Measurements from ENCODE around the gene CFAP77. TPM values are rescaled to one million over a fixed set of nuclear protein-coding genes. Genes with fewer than 3 reads are reported as not detected.

The CFAP77 gene
- total RNA-seq, 1 donor from 2014 or later = not detected

GRCh38 chr9:132384376-132384775 is 25.6 kb upstream of the CFAP77 start:
- intact Hi-C loops (cut with micrococcal nuclease) = no loop called here
- Mint-ChIP-seq H3K36me3 (ENCODE audit: low read depth) (peaks cover 78% of the 10 kb centered on the region), H3K27me3 (ENCODE audit: low read depth) (no peaks in the 10 kb centered on the region), H3K4me3 (ENCODE audit: low read depth) (no peak overlapping the region), H3K27ac (peak overlapping the region; percentile 35), H3K4me1 (ENCODE audit: low read depth) (peaks cover 24% of the 10 kb centered on the region), H3K9me3 (no peaks in the 10 kb centered on the region)
- DNase-seq (ENCODE audit: low spot score) = no peak

- no peaks in the 10 kb centered on the region for H3K27me3 Mint-ChIP-seq (ENCODE audit: low read depth)
- no peaks in the 10 kb centered on the region for H3K9me3 Mint-ChIP-seq
- DNase-seq (ENCODE audit: low spot score) = no peak
- H3K36me3 Mint-ChIP-seq (ENCODE audit: low read depth) = peaks cover 91% of the 10 kb centered on the region
- intact Hi-C loops (cut with micrococcal nuclease) = no loop called here
- peaks cover 17% of the 10 kb centered on the region for H3K4me1 Mint-ChIP-seq (ENCODE audit: low read depth)
- no peak overlapping the region for H3K27ac Mint-ChIP-seq
- H3K4me3 Mint-ChIP-seq (ENCODE audit: low read depth) = no peak overlapping the region
These were observed 22.9 kb upstream of the CFAP77 start for GRCh38 chr9:132387133-132387532.

- DNase-seq (ENCODE audit: low spot score) = no peak
- intact Hi-C loops (cut with micrococcal nuclease) = no loop called here
- Mint-ChIP-seq H3K27ac (no peak overlapping the region), H3K9me3 (no peaks in the 10 kb centered on the region), H3K4me1 (ENCODE audit: low read depth) (no peaks in the 10 kb centered on the region), H3K4me3 (ENCODE audit: low read depth) (no peak overlapping the region), H3K36me3 (ENCODE audit: low read depth) (peaks cover 82% of the 10 kb centered on the region), H3K27me3 (ENCODE audit: low read depth) (no peaks in the 10 kb centered on the region)
These were observed 19.0 kb upstream of the CFAP77 start for GRCh38 chr9:132390966-132391365.

- intact Hi-C loops (cut with micrococcal nuclease) = no loop called here
- H3K4me3 Mint-ChIP-seq (ENCODE audit: low read depth) = no peak overlapping the region
- no peaks in the 10 kb centered on the region for H3K9me3 Mint-ChIP-seq
- H3K27me3 Mint-ChIP-seq (ENCODE audit: low read depth) = no peaks in the 10 kb centered on the region
- H3K36me3 Mint-ChIP-seq (ENCODE audit: low read depth) = peaks cover 82% of the 10 kb centered on the region
- H3K4me1 Mint-ChIP-seq (ENCODE audit: low read depth) = no peaks in the 10 kb centered on the region
- no peak for DNase-seq (ENCODE audit: low spot score)
- no peak overlapping the region for H3K27ac Mint-ChIP-seq
These were observed 18.6 kb upstream of the CFAP77 start for GRCh38 chr9:132391449-132391848.

- H3K27me3 Mint-ChIP-seq (ENCODE audit: low read depth) = no peaks in the 10 kb centered on the region
- DNase-seq (ENCODE audit: low spot score) = no peak
- H3K4me1 Mint-ChIP-seq (ENCODE audit: low read depth) = no peaks in the 10 kb centered on the region
- peaks cover 73% of the 10 kb centered on the region for H3K36me3 Mint-ChIP-seq (ENCODE audit: low read depth)
- intact Hi-C loops (cut with micrococcal nuclease) = no loop called here
- no peak overlapping the region for H3K4me3 Mint-ChIP-seq (ENCODE audit: low read depth)
- H3K27ac Mint-ChIP-seq = no peak overlapping the region
- no peaks in the 10 kb centered on the region for H3K9me3 Mint-ChIP-seq
These were observed 14.5 kb upstream of the CFAP77 start for GRCh38 chr9:132395560-132395959.

- H3K9me3 Mint-ChIP-seq = no peaks in the 10 kb centered on the region
- intact Hi-C loops (cut with micrococcal nuclease) = no loop called here
- H3K27me3 Mint-ChIP-seq (ENCODE audit: low read depth) = peaks cover under 1% of the 10 kb centered on the region
- H3K4me3 Mint-ChIP-seq (ENCODE audit: low read depth) = no peak overlapping the region
- H3K27ac Mint-ChIP-seq = peak overlapping the region; percentile 21
- peaks cover 25% of the 10 kb centered on the region for H3K4me1 Mint-ChIP-seq (ENCODE audit: low read depth)
- H3K36me3 Mint-ChIP-seq (ENCODE audit: low read depth) = peaks cover 71% of the 10 kb centered on the region
- no peak for DNase-seq (ENCODE audit: low spot score)
These were observed 8.2 kb upstream of the CFAP77 start for GRCh38 chr9:132401824-132402223.

GRCh38 chr9:132404228-132404881 is 5.7 kb upstream of the CFAP77 start:
- DNase-seq (ENCODE audit: low spot score) = peak; percentile 46
- peaks cover 53% of the 10 kb centered on the region for H3K36me3 Mint-ChIP-seq (ENCODE audit: low read depth)
- H3K27me3 Mint-ChIP-seq (ENCODE audit: low read depth) = peaks cover 6% of the 10 kb centered on the region
- H3K27ac Mint-ChIP-seq = peak overlapping the region; percentile 93
- intact Hi-C loops (cut with micrococcal nuclease) = loop anchor here (2.0 kb wide), 1 partner anchor 54 kb away; no protein-coding TSS in a partner anchor
- no peaks in the 10 kb centered on the region for H3K9me3 Mint-ChIP-seq
- H3K4me3 Mint-ChIP-seq (ENCODE audit: low read depth) = peak overlapping the region; percentile 80
- peaks cover 28% of the 10 kb centered on the region for H3K4me1 Mint-ChIP-seq (ENCODE audit: low read depth)

GRCh38 chr9:132406554-132407122 is 3.4 kb upstream of the CFAP77 start, which contains the start of gene TTF1:
Gene TTF1, minus strand, starts transcription at chr9:132406840. Its CDS starts 4,019 bp downstream, at chr9:132402821.
- peaks cover 33% of the 10 kb centered on the region for H3K36me3 Mint-ChIP-seq (ENCODE audit: low read depth)
- intact Hi-C loops (cut with micrococcal nuclease) = loop anchor here (1.0 to 5.0 kb wide), 2 partner anchors 51 to 266 kb away; partner anchors contain the start of gene GTF3C4
- H3K4me3 Mint-ChIP-seq (ENCODE audit: low read depth) = peak within 1 kb of the TSS; percentile 80
- H3K27me3 Mint-ChIP-seq (ENCODE audit: low read depth) = peaks cover 20% of the 10 kb centered on the region
- DNase-seq (ENCODE audit: low spot score) = peak; percentile 91
- peaks cover 38% of the 10 kb centered on the region for H3K4me1 Mint-ChIP-seq (ENCODE audit: low read depth)
- H3K9me3 Mint-ChIP-seq = no peaks in the 10 kb centered on the region
- peak within 1 kb of the TSS; percentile 93 for H3K27ac Mint-ChIP-seq

- intact Hi-C loops (cut with micrococcal nuclease) = loop anchor here (5.0 kb wide), 1 partner anchor 265 kb away; the partner anchor contains the start of gene GTF3C4
- Mint-ChIP-seq H3K4me1 (ENCODE audit: low read depth) (peaks cover 37% of the 10 kb centered on the region), H3K27me3 (ENCODE audit: low read depth) (peaks cover 24% of the 10 kb centered on the region)
These were observed 2.8 kb upstream of the CFAP77 start for GRCh38 chr9:132407196-132407595.

GRCh38 chr9:132408521-132408920 is 1.5 kb upstream of the CFAP77 start:
- DNase-seq (ENCODE audit: low spot score) = no peak
- H3K4me1 Mint-ChIP-seq (ENCODE audit: low read depth) = peaks cover 37% of the 10 kb centered on the region
- H3K36me3 Mint-ChIP-seq (ENCODE audit: low read depth) = peaks cover 15% of the 10 kb centered on the region
- peaks cover 33% of the 10 kb centered on the region for H3K27me3 Mint-ChIP-seq (ENCODE audit: low read depth)
- no peak overlapping the region for H3K27ac Mint-ChIP-seq
- intact Hi-C loops (cut with micrococcal nuclease) = loop anchor here (5.0 kb wide), 1 partner anchor 264 kb away; the partner anchor contains the start of gene GTF3C4
- H3K9me3 Mint-ChIP-seq = no peaks in the 10 kb centered on the region
- no peak overlapping the region for H3K4me3 Mint-ChIP-seq (ENCODE audit: low read depth)

More at GRCh38 chr9:132407196-132407595, 2.8 kb upstream of the CFAP77 start:
- no peak for DNase-seq (ENCODE audit: low spot score)
- Mint-ChIP-seq H3K9me3 (no peaks in the 10 kb centered on the region), H3K36me3 (ENCODE audit: low read depth) (peaks cover 27% of the 10 kb centered on the region), H3K4me3 (ENCODE audit: low read depth) (peak overlapping the region; percentile 80), H3K27ac (peak overlapping the region; percentile 93)

GRCh38 chr9:132410642-132411041 is 631 bp downstream of the CFAP77 start:
- intact Hi-C loops (cut with micrococcal nuclease) = loop anchor here (1.0 to 5.0 kb wide), 5 partner anchors 77 to 1748 kb away; partner anchors contain the start of gene PRDM12
- Mint-ChIP-seq H3K27ac (no peak overlapping the region), H3K4me1 (ENCODE audit: low read depth) (peaks cover 24% of the 10 kb centered on the region), H3K36me3 (ENCODE audit: low read depth) (peaks cover 2% of the 10 kb centered on the region), H3K27me3 (ENCODE audit: low read depth) (peaks cover 53% of the 10 kb centered on the region), H3K9me3 (no peaks in the 10 kb centered on the region), H3K4me3 (ENCODE audit: low read depth) (peak overlapping the region; percentile 48)
- peak; percentile 13 for DNase-seq (ENCODE audit: low spot score)

- intact Hi-C loops (cut with micrococcal nuclease) = loop anchor here (1.0 to 5.0 kb wide), 5 partner anchors 76 to 1749 kb away; partner anchors contain the start of gene PRDM12
- H3K4me3 Mint-ChIP-seq (ENCODE audit: low read depth) = peak overlapping the region; percentile 48
- no peak overlapping the region for H3K27ac Mint-ChIP-seq
- no peaks in the 10 kb centered on the region for H3K36me3 Mint-ChIP-seq (ENCODE audit: low read depth)
- H3K9me3 Mint-ChIP-seq = no peaks in the 10 kb centered on the region
- DNase-seq (ENCODE audit: low spot score) = peak; percentile 66
- H3K27me3 Mint-ChIP-seq (ENCODE audit: low read depth) = peaks cover 56% of the 10 kb centered on the region
- peaks cover 22% of the 10 kb centered on the region for H3K4me1 Mint-ChIP-seq (ENCODE audit: low read depth)
These were observed 1.1 kb downstream of the CFAP77 start for GRCh38 chr9:132411091-132411508.

GRCh38 chr9:132412089-132412488 is 2.1 kb downstream of the CFAP77 start:
- peaks cover 53% of the 10 kb centered on the region for H3K27me3 Mint-ChIP-seq (ENCODE audit: low read depth)
- intact Hi-C loops (cut with micrococcal nuclease) = loop anchor here (5.0 kb wide), 4 partner anchors 75 to 1750 kb away; partner anchors contain the start of gene PRDM12
- no peak overlapping the region for H3K27ac Mint-ChIP-seq
- no peaks in the 10 kb centered on the region for H3K36me3 Mint-ChIP-seq (ENCODE audit: low read depth)
- peaks cover 17% of the 10 kb centered on the region for H3K4me1 Mint-ChIP-seq (ENCODE audit: low read depth)
- DNase-seq (ENCODE audit: low spot score) = no peak
- no peak overlapping the region for H3K4me3 Mint-ChIP-seq (ENCODE audit: low read depth)
- H3K9me3 Mint-ChIP-seq = no peaks in the 10 kb centered on the region

Data from activated T-helper 2 cell treated with anti-CD3 and anti-CD28 coated beads, Interferon-gamma antibody, Interleukin-2, Interleukin-4, amounts not matched to agents 10 μg/mL and 5 μg/mL and 100 μg/mL, durations not matched to agents 14 hours and 24 hours and 36 hours (primary cell).